Activated CD4-positive, alpha-beta T cell treated with anti-CD3 and anti-CD28 coated beads, Interleukin-2, amount 50 U/mL, for 48 hours (primary cell): ENCODE data around the gene RABGGTB.
"Not testable (repeated sequence)": the region's sequence is repeated elsewhere in the genome, so short reads cannot be mapped to it uniquely, and the experiment has no call there.

ENCODE experiments used
- DNase-seq, 2 experiments: peaks; one replicate each; pipeline ENCODE4 v3.0.0-alpha.2; 2020

Gene RABGGTB

DNA sequence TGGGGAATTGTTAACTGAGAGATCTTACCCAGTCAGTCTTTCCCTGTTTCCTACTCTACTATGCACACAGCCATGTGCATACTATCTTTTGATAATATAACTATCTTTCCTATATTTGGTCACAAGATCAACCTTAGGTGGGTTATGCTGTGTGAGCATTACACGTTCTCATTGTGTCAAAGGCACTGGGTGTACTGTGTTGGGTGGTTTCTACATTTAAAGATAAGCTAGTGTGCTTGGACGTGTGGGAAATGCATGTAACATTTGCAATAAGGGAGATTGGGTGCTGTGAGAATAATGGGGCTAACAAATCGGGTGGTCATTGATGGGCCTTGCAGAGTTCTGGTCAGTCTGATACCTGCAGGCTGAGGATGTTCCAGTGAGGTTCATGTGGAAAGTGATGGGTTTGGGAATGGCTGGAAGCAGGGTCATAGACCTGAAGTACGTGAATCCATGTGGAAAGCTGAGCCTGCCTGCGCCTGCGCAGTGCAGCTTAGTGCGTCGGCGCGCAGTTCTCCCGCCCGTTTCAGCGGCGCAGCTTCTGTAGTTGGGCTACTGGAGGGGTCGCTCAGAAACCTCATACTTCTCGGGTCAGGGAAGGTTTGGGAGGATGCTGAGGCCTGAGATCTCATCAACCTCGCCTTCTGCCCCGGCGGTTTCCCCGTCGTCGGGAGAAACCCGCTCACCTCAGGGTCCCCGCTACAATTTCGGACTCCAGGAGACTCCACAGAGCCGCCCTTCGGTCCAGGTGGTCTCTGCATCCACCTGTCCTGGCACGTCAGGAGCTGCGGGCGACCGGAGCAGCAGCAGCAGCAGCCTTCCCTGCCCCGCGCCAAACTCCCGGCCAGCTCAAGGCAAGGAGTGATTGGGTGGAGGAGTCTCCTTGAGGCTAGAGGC lies 10.6 kb downstream of the RABGGTB start, which contains the start of gene MSH4:
MSH4 (plus strand) TSS at position 507 of the 897 bp plus-strand sequence; CDS start at position 611, 104 bp downstream.
- DNase-seq: peak; percentile 48 to 55

DNA sequence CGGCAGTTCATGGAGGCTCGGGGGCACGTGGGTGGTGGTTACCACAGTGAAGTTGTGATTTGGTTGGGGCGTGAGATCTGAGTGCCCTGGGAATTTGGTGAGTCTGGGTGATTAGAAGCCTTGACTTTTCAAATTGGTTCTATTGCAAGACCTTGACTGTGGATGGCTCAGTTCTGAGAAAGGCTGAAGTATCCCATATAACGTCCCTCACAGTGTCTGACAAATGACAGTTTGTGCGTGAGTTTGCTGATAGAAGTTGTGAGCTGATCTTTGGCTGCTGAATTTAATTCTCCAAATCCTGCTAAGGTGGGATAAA lies 11.2 kb downstream of the RABGGTB start:
- no peak for DNase-seq

- DNase-seq: no peak
These were observed 11.7 kb downstream of the RABGGTB start for GRCh38 chr1:75797606-75798216.

DNA sequence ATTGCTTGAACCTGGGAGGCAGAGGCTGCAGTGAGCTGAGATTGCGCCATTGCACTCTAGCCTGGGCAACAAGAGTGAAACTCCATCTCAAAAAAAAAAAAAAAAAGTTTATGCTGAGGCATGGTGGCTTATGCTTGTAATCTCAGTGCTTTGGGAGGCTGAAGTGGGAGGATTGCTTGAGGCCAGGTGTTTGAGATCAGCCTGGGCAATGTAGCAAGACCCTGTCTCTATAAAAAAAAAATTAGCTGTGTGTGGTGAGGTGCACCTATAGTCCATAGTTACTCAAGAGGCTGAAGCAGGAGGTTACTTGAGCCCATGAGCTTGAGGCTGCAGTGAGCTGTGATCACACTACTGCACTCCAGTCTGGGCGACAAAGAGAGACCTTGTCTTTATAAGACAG lies 15.4 kb downstream of the RABGGTB start:
- not testable (repeated sequence) for DNase-seq

DNA sequence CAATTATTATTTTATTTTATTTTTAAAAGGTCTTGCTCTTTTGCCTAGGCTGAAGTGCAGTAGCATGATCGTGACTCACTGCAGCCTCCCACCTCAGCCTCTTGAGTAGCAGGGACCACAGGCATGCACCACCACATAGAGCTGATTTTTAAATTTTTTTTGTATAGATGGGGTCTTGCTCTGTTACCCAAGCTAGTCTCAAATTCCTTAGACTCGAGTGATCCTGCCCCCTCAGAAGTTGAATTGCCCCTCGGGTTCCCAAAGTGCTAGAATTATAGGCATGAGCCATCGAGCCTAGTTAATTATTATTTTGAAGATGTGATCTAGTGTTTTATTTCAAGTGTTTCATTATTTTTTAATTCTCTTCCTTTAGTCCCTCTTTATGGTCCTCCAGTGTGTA lies 22.9 kb downstream of the RABGGTB start:
- no peak for DNase-seq

DNA sequence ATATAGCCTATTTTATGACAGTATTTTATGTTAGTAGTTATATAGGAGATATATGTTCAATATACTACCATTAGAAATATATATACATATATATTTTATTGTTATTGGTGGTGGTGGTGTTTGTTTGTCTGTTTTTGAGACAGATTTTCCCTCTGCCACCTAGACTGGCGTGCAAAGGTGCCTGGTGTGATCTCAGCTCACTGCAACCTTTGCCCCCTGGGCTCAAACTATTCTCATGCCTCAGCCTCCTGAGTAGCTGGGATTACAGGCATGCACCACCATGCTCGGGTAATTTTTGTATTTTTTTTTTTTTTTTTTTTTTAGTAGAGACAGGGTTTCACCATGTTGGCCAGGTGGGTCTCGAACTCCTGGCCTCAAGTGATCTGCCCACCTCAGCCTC lies 24.1 kb downstream of the RABGGTB start:
- not testable (repeated sequence) for DNase-seq

DNA sequence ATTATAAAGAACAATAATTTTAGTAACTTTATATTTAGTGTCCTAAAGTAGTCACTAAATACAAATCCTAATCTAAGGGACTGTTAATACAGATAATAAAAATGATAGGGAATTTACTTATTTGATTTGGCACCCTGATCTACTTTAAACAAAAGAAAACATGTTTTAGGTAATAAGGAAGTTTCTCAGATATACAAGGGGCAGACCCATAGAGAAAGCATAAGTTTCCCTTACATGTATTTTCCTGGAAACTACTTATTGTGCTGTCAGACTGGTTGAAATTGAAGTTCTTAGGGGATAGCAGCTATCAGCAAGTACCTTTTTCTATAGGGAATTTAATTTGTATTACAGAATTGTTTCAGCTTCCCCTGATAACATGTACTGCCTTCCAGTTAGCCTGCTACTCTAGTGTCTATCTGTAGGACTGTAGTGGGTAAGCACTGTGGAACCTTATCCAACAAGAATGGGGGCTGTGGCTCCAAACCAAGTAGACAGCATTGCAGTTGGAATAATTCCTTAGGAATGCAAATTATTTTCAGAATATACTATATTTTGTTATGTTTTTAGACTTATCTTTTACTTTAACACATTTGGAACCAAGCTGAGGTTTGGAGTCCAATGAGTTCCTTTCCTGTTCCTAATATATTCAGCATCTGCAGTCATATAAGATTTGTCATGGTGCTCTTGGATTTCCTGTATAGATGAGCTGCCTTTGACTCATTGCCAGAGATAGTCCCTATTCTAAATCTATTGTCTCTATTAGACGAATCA lies 25.3 kb downstream of the RABGGTB start:
- no peak for DNase-seq

- no peak for DNase-seq
These were observed 26.0 kb downstream of the RABGGTB start for GRCh38 chr1:75812065-75812464.

- DNase-seq: not testable (repeated sequence)
These were observed 37.5 kb downstream of the RABGGTB start for GRCh38 chr1:75823596-75823995.

GRCh38 chr1:75836528-75837100 lies 50.6 kb downstream of the RABGGTB start:
- no peak for DNase-seq

DNA sequence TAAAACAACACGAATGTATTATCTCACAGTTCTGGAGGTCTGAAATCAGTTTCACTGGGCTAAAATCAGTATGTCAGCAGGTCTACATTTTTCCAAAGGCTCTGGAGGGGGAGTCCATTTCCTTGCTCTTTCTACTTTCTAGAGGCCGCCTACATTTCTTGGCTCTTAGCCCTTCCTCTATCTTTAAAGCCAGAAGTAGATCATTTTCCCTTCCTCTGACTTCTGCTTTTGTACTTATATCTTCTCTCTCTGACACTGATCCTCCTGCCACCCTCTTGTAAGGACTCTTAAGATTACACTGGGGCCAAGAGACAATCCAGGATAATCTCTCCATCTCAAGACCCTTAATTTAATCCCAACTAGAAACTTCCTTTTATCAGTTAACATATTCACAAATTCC lies 52.0 kb downstream of the RABGGTB start:
- no peak for DNase-seq

DNA sequence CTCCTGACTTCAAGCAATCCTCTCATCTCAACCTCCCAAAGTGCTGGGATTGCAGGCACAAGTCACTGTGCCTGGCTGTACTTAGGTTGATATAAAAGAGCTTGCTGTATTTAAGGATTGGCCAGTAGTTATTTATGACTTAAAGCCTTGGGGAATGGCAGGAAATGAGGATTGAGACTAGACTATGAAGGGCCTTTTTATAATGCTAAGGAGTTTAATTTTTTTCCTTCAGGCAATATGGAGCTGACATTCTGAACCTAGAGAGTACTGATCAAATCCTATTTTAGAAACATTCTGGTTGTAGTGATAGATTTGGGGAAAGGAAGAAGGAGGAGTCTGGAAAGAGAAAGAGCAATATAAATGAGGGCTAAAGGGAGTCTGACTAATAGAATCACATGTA lies 55.4 kb downstream of the RABGGTB start:
- DNase-seq: no peak
